ENCODE measurements around the gene KBTBD6.

Gene KBTBD6, protein sequence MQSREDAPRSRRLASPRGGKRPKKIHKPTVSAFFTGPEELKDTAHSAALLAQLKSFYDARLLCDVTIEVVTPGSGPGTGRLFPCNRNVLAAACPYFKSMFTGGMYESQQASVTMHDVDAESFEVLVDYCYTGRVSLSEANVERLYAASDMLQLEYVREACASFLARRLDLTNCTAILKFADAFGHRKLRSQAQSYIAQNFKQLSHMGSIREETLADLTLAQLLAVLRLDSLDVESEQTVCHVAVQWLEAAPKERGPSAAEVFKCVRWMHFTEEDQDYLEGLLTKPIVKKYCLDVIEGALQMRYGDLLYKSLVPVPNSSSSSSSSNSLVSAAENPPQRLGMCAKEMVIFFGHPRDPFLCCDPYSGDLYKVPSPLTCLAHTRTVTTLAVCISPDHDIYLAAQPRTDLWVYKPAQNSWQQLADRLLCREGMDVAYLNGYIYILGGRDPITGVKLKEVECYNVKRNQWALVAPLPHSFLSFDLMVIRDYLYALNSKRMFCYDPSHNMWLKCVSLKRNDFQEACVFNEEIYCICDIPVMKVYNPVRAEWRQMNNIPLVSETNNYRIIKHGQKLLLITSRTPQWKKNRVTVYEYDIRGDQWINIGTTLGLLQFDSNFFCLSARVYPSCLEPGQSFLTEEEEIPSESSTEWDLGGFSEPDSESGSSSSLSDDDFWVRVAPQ

DNA sequence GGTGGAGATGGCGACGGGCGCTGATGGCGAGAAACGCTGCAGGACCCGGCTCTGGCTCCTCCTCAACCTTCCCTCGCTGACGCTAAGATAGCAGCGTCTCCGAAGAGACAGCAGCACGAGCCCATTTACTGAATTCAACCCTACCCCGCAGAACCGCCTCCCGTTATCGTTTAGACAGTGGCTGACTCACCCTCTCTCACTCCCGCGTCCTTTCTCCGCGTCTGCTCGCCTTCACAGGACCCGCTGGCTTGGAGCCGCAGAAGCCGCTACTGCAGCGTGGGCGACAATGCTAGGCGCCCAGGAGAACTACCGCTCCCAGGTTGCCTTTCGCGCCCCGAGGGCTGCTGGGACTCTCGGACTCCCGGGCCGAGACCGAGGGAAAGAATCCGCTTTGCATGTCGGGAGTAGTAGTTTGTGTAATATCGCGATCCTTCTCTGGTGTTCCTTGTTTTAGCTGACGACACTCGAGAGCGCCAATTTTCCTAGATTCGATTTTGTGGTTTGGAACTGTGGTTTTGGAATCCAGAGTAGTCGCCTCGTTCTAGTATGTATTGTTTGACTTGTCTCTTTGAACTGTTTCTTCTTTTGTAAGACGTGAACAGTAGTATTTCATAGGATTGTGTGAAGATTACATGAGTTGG lies at the start of gene KBTBD6:
KBTBD6 (minus strand) TSS at position 291 of the 641 bp plus-strand sequence. CDS start 291 bp downstream, outside the sequence.
- TF ChIP-seq, protein P1, sequence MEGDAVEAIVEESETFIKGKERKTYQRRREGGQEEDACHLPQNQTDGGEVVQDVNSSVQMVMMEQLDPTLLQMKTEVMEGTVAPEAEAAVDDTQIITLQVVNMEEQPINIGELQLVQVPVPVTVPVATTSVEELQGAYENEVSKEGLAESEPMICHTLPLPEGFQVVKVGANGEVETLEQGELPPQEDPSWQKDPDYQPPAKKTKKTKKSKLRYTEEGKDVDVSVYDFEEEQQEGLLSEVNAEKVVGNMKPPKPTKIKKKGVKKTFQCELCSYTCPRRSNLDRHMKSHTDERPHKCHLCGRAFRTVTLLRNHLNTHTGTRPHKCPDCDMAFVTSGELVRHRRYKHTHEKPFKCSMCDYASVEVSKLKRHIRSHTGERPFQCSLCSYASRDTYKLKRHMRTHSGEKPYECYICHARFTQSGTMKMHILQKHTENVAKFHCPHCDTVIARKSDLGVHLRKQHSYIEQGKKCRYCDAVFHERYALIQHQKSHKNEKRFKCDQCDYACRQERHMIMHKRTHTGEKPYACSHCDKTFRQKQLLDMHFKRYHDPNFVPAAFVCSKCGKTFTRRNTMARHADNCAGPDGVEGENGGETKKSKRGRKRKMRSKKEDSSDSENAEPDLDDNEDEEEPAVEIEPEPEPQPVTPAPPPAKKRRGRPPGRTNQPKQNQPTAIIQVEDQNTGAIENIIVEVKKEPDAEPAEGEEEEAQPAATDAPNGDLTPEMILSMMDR (IDR thresholded peaks at IDR 0.05) = no peak

DNA sequence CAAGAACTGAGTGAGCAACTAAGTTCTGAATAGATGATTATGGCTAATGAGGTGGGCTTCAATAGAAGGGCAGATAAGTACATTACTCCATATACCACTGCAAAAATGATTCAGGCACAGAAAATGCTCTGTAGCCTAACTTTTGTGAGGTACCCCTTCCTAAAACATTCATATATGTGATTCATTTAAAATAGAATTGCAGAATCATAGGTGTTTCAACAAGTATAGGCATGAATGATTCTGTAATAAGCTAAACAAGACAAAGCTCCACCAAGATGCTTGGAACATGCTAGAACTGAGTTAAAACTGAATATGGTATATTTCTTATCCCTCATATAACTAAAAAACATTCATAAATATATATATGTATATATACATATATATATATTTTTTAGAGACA lies 49.6 kb upstream of the KBTBD6 start:
- TF ChIP-seq, protein P1 (IDR thresholded peaks at IDR 0.05) = no peak

DNA sequence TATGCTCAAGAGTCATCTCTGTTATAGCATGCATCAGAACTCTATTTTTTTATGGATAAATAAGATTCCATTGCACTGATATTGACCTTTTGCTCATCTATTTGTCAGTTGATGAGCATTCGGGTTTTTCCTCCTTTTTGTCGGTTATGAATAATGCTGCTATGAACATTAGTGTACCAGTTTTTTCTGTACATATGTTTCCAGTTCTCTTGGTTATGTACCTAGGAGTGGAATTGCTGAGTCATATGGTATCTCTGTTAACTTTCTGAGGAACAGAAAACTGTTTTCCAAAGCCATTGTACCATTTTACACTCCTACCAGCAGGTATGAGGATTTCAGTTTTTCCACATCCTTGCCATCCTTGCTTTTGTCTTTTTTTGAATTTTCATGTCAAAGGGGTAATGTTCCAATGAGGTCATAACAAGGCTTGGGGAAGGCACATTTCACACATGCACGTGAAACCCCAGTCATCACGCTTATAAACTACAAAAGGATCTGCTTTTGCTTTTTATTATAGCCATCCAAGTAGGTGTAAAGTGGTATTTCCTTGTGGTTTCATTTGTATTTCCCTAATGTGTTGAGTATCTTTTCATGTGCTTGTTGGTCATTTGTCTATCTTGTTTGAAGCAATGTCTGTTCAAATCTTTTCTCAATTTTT lies 47.1 kb upstream of the KBTBD6 start:
- TF ChIP-seq, protein P1 (IDR thresholded peaks at IDR 0.05) = no peak

DNA sequence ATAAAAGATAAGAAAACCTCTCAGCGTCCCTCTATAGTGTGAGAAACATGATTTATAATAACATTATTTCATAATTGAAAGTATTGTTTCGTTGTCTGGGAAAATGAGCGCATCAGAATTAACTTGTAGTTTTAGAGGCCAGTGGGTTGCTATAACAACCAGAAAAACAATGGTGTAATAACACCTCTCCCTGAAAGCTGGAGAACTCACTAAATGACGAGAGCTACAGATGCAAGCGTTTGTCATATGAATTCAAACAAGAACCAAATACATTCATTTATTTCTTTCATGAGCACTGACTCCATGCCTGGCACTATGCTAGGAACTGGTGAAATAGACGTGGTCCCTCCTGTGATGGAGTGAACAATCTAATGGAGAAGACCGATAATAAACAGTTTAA lies 45.4 kb upstream of the KBTBD6 start:
- TF ChIP-seq, protein P1 (IDR thresholded peaks at IDR 0.05) = no peak

DNA sequence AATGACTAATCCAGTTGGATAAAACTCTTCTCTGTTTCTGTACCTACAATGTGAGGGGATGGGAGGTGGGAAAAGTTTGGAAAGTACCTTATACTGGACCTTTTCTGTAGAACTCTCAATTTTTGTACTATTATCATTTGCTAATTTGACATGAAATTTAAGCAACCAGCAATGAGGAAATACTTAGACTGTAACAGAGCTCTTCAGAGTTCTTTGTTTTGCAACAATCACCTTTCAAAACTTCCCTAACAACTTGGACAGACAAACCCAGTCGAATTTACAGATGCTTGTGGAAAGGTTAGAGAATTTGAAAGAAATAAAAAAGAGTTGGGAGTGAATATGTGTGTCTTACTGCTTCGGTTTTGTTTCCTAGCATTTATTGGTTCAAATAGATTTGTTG lies 45.0 kb upstream of the KBTBD6 start:
- TF ChIP-seq, protein P1 (IDR thresholded peaks at IDR 0.05) = no peak

DNA sequence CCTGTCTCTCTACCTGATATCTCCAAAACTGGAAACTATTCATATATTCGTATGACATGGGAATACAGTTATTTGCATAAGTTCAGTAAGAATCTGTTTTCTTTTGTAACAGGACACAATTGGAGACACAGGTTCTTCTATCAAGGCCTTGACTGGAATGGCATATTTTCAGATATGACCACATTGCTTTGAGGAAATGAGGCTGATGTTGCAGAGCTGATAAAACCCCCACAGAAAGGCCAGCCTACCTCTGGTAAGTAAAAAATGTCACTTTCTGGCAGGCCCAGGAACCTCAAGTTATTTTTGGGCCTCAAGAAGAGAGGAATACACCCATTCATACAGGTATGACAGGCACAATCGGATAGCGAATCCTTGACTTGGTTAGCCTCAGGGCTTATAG lies 29.5 kb upstream of the KBTBD6 start:
- TF ChIP-seq, protein P1 (IDR thresholded peaks at IDR 0.05) = no peak

DNA sequence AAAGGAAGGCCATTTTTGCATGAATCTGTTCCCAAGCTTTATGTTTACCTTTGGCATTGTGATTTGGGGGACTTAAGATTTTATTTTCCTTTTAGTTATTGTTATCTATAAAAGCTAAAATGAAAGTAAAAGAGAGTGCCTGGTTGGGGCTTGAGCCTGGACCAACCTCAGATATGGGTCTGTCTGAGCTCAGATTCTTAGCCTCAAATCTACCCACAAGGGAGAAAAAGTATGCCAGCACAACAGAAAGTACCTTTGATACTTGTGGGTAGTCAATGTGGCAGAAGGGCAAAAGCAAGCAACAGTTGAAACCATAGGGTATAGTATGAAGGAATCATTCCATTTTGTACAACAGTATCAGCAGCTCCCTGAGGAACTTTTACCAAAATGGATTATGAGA lies 26.6 kb upstream of the KBTBD6 start:
- TF ChIP-seq, protein P1 (IDR thresholded peaks at IDR 0.05) = no peak
